Stromal cell of bone marrow (primary cell): Measurements from ENCODE around the gene GNB1L.

Experiments
- DNase-seq: peaks from one replicate; pipeline ENCODE4 v3.0.0-alpha.2; 2012; ENCODE audit warnings: low read depth

The GNB1L gene

GRCh38 chr22:19862619-19863246 lies 8.1 kb upstream of the GNB1L start:
- no peak for DNase-seq

- DNase-seq, result no peak
Observed at GRCh38 chr22:19859861-19860510, 5.3 kb upstream of the GNB1L start.

GRCh38 chr22:19857382-19857781 lies 2.7 kb upstream of the GNB1L start:
- DNase-seq, result no peak

DNA sequence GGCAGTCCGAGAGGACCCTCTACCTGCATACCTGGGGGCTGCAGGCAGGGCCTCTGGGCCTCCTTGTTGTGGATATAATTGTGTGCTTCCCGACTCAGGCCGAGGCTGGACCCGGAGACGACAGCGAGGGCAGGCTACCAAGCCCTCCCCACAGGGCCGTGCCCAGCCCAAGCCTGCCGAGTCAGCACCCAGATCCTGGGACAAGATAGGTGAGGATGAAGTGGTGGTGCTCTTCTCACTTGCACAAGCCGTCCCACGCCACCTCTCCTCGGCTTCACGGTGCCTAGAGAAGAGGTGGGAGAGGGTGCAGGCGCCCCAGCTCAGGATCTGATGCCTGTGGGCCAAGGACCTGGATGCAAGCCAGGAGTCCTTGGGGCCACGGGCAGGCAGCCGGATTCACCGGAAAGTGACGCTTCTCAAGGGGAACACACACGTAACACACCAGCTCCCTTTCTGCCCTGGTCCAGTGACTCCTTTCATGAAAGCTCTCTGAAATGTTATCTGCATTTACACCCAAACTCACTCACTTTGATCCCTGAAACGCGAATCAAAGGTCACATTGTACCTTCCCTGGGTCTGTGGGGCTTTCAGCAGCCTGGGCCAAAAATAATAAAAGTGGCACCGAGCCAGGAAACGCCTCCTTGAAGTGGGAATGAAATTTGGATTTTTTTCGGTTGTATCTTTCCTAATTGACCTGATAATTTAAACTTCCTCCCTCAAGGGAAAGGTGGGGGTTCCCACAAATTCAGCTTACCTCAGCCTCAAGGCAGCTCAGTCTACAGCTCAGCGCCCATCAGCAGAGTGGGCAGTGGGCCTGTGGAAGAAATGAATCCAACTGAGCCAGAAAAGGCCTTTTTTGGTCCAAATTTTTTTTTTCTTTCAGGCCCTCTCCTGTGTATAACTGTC lies 1.1 kb upstream of the GNB1L start:
- no peak for DNase-seq

- DNase-seq, result no peak
Observed at GRCh38 chr22:19853879-19854777, 546 bp downstream of the GNB1L start.

- DNase-seq, result no peak
Observed at GRCh38 chr22:19853058-19853878, 1.4 kb downstream of the GNB1L start.

DNA sequence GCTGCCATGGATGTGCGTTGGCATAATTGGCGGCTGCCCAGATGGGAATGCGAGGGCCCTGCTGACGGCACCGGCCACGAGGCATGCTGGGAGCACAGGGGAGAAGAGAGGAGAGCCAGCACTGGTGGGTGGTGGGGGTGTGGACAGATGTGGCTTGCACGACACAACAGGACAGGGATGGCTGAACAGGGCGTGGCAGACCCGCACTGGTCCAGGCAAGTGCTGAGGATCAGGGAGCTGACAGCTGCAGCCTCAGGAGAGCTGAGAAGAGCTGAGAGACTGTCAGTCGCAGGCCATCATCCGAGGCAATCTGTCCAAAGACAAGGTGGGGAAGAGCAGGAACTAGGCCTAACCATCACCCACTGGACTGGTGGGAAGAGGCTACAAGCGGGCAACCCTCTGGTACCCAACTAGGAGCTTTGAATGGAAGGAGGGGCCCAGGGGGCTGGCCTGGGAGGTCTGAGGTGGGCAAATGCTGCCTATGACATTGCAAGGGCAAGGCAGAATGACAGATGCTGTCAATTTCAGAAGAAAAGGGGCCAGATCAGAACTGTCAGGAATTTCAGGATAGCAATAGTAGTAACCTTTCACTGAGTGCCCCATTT lies 2.4 kb downstream of the GNB1L start:
- no peak for DNase-seq

GRCh38 chr22:19851291-19852176 lies 3.1 kb downstream of the GNB1L start:
- DNase-seq, result no peak

DNA sequence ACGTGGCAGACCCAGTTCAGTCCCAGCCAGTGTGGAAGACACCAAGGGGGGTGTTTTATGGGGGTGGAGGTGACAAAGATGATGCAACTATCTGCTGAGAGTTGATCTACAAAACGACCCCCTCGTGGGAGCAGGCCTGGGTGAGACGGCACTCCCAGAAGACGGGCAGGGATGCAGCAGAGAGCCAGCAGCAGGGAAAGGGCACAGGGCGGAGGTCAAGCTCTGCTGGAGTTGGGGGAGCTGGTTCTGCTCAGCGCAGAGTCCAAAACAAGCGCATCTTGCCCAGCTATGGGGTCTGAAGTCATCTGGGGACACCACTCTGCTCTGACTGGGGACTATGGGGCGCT lies 3.9 kb downstream of the GNB1L start:
- DNase-seq, result no peak

- DNase-seq, result no peak
Observed at GRCh38 chr22:19849835-19850762, 4.6 kb downstream of the GNB1L start.

- DNase-seq, result no peak
Observed at GRCh38 chr22:19848298-19849224, 6.1 kb downstream of the GNB1L start.

GRCh38 chr22:19847345-19847632 lies 7.4 kb downstream of the GNB1L start:
- DNase-seq, result no peak

- DNase-seq, result no peak
Observed at GRCh38 chr22:19846620-19847344, 7.9 kb downstream of the GNB1L start.

DNA sequence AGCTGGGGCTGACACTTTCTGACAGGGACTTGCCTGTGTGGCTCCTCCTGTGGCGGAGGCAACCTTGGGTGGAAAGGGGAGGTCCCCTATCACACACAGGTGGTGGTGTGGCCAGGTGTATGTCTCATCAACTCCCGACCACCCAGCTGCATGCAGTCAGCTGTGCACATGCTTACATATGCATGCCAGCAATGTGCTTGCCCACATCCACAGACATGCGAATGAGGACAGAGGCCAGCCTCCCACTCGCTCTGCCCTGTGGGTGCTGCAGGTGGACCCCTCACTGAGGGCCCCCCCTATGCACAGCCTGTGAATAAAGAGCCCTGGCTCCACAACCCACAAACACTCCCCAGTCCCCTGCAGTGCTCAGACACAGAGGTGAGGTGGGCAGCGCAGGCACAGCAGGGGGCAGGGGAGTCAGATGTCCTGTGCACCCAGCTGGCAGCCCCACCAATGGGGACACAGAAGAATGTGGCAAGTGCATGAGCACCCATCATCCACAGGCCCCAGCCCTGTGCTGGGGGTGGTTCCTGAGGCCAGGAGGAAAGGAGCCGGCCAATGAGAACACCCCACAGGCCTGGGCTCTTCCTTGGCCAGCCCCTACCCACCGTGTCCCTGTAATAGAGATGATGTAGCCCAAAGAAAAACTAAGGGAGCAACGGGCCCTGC lies 9.5 kb downstream of the GNB1L start:
- DNase-seq, result no peak

DNA sequence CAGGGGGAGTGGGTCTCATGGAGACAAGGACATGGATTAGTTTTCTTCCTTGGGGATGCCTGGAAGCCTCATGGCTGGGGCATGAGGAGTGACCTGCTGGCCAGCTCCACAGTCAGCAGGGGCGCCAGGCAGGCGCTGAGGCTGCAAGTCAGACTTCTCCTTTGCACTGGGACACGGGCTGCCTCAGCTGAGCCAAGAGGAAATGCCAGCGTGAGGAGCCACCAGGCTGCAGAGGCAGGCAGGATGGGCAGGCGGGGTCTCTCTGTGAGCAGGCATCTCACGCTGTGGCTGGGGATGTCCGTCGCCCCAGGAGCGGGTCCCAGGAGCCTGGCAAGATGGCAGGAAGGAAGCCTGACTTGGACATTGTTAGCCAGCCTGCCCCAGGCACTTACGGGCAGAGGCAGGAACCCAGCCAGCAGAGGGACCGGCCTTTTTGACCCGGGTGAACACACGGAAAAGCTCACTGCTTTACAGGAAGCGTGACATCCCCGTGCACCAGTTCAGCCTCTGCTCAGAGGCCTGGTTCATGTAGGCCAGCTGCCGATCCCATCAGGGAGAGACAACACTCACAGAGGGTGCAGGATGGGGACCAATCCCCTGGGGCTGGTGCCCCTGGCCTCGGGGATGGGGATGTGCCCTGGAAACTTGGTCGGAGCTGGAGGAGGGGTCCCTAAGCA lies 10.2 kb downstream of the GNB1L start:
- DNase-seq, result peak; percentile 26

- no peak for DNase-seq
Observed at GRCh38 chr22:19843857-19844376, 10.8 kb downstream of the GNB1L start.
